B cell (primary cell): ENCODE measurements around the gene B3GALT6.

ENCODE experiments used
- CTCF ChIP-seq: fragments of 200-600 bp; IDR thresholded peaks from one replicate; pipeline ENCODE4 v1.8.0; 2022; ENCODE audit warnings: antibody characterized with exemption, mild to moderate bottlenecking
- EZH2 ChIP-seq: IDR thresholded peaks from 2 replicates; pipeline ENCODE4 v1.6.1; 2012; ENCODE audit warnings: borderline replicate concordance, low read depth, mild to moderate bottlenecking, moderate library complexity, low read length; ENCODE audit not compliant: insufficient read depth, poor library complexity, severe bottlenecking

GRCh38 chr1:1215881-1216605 is 16.0 kb upstream of the B3GALT6 start:
- TF ChIP-seq CTCF = no peak
- TF ChIP-seq EZH2 = no peak
